GM19467 (cell line): ENCODE results near the gene TRAPPC2.
"Not testable (repeated sequence)": the region's sequence is repeated elsewhere in the genome, so short reads cannot be mapped to it uniquely, and the experiment has no call there.

Experiments used
- ATAC-seq: cut with Tn5 transposase; IDR thresholded peaks from one replicate; pipeline ENCODE4 v1.9.1; 2021; ENCODE audit warnings: mild to moderate bottlenecking, moderate library complexity; ENCODE audit not compliant: unreplicated experiment

The TRAPPC2 gene

DNA sequence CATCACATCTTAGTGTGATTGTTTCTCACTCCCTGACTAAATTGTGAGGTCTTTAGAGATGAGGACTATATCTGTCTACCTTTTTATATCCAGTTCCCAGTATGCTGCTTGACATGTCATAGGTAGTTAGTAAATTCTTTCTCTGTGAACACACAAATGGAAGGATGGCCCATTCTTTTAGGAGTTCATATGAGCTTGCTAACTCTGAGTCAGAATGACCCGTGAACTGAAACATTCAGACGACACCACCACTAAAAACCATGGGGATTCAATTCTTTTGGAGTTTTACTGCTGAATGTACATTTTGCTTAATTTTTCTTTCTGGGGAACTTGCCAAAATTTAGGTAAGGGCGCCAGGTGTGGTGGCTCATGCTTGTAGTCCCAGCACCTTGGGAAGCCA is 14.1 kb upstream of the TRAPPC2 start:
- no peak for ATAC-seq

DNA sequence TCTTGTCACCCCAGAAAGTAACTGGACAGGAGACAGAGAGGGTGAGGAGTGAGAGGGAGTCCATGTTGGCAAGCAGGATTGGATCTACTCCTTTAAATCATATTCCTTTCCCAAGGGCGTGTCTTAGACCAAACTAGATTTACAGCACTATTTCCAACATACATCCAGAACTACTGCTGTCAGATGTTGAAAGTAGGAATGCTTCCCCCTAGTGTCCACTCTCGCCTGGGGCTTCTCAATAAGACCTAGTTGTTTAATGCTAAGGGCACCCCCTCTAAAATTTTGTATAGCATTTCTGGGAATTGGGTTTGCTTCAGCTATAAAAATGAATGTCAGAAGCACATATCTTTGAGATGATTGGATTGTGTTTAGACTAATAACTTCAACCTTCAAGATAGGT is 13.4 kb upstream of the TRAPPC2 start:
- no peak for ATAC-seq

DNA sequence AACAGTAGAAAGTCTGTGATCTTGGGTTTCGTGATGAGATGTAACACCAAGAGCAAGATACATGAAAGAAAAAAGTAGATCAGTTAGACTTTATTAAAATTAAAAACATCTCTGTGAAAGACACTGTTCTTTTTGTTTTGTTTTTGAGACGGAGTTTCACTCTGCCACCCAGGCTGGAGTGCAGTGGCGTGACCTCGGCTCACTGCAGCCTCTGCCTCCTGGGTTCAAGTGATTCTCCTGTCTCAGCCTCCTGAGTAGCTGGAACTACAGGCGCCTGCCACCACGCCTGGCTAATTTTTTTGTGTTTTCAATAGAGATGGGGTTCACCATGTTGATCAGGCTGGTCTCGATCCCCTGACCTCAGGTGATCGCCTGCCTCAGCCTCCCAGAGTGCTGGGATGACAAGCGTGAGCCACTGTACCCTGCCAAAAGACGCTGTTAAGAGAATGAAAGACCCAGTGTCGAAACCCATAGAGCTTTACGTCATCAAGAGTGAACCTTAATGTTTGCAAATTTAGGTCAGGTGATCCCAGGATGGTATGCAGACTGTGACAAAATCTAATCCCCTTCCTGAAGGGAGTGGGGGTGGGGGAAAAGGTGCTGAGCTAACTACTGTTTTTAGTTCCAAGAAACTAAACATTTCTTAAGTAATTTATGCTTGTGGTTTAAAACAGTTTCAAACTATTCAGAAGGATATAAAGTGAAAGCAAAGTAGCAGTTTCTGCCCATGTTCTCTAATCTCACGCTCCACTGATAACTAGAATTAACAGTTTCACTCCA is 8.2 kb upstream of the TRAPPC2 start:
- peak; percentile 90 for ATAC-seq

DNA sequence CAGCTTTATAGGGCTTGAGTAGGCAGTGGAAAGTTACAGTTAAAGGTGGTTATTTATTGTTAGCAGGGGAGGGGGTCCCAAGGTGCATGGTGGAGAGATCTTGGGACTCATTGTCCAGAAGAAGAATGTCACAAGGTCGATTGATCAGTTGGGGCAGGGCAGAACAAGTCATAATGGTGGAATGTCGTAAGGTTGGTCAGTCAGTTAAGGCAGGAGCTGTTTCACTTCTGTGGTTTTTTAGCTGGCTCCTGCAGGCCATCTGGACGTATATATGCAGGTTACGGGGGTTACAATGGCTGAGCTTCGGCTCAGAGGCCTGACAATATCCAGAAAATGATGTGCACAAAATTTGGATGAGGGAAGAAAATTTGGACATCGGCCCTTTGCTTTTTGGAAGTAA is 7.3 kb upstream of the TRAPPC2 start:
- ATAC-seq: no peak

DNA sequence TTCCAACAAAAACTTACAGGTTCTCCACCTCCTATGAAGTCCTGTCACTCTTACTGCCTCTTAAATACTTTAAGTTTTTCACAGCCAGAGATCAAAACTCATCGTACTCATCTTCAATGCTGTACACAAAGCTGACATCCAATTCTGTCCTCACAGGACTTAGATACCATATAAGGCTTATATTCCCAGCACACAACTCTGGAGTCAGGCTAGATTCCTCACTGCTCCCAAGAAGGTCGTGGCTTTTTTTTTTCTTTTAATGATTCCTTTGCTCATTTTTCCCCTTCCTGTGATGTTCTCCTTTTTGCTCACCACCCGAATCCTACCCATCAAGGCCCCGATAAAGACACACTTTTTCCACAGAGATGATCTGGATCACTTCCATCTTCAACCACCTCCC is 914 bp downstream of the TRAPPC2 start:
- ATAC-seq: no peak

DNA sequence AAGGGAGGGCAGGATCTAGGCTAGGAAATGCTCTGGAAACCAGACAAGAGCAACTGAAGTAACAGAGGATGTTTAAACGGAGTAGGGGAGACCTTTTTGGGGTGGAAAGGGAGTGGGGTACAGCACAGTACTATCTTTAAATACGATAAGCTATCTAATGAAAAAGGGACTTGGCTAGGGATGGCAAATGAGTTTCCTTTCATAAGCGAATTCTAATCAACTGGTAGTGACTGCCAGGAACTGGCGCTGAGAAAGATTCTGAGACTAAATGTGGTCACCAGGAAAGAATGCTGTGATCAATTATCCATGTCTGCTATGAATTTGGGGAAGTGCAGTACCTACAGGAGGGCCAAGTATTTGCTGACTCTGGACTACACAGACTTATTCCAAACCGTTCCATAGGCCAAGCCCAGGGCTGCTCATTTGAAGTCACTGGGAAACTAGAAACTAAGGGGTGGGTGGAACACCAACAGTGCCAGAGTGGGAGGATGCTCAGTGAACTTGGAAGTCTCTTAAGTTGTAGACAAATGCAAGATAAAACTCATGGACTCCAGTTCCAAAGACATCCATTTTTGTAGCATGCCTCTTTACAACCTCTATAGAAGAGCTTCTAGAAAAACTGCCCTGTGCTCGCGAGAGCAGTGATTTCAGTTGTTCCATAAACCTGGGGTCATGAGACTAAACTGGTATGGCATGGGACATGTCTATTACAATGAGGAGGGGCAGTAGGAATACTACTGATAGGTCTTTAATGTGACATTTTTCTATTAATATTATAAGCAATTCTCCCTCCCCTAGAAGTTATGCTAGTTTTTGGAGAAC is 2.0 kb downstream of the TRAPPC2 start:
- no peak for ATAC-seq

DNA sequence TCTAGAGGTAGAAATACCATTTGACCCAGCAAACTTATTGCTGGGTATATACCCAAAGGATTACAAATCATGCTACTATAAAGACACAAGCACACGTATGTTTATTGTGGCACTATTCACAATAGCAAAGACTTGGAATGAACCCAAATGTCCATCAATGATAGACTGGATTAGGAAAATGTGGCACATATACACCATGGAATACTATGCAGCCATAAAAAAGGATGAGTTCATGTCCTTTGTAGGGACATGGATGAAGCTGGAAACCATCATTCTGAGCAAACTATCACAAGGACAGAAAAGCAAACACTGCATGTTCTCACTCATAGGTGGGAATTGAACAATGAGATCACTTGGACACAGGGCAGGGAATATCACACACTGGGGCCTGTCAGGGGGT is 3.9 kb downstream of the TRAPPC2 start:
- not testable (repeated sequence) for ATAC-seq

DNA sequence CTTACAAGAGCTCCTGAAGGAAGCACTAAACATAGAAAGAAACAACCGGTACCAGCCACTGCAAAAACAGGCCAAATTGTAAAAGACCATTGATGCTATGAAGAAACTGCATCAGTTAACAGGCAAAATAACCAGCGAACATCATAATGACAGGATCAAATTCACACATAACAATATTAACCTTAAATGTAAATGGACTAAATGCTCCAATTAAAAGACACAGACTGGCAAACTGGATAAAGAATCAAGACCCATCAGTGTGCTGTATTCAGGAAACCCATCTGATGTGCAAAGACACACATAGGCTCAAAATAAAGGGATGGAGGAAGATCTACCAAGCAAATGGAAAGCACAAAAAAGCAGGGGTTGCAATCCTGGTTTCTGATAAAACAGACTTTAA is 7.8 kb downstream of the TRAPPC2 start:
- ATAC-seq: not testable (repeated sequence)

DNA sequence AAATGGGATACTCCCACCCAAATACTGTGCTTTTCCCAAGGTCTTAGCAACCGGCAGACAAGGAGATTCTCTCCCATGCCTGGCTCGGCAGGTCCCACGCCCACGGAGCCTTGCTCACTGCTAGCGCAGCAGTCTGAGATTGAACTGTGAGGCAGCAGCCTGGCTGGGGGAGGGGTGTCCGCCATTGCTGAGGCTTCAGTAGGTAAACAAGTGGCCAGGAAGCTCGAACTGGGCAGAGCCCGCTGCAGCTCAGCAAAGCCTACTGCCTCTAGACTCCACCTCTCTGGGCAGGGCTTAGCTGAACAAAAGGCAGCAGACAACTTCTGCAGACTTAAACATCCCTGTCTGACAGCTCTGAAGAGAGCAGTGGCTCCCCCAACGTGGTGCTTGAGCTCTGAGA is 9.5 kb downstream of the TRAPPC2 start:
- not testable (repeated sequence) for ATAC-seq

DNA sequence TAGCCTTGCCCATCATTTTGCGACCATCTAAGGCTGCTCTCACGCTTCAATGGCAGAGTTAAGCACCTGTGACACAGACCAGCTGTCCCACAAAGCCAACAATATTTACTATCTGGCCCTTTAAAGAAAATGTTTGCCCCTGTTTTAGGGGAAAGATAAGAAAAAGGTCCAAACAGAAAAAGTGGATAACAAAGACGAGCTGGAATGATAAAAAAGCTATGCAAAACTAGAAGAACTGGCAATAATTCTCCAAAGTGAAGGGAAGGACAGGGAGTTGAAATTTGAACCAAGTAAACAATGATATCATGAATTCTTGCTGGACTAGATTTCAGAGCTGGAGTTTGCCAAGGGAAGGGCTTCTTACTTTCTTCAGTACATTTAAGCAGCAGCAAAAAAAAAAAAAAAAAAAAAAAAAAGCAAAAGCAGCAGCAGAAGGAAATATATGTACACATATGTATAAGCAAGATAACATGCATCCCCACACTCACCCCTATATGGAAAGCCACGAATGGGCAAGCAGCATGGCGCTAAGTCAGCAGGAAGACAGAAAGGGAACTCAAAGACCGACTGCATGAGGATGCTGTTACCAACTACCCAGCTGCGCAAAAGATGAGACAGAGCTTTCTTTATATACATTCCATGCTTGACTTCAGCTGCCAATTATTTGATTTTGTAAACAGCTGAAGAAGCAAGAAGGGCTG is 12.5 kb downstream of the TRAPPC2 start:
- no peak for ATAC-seq

DNA sequence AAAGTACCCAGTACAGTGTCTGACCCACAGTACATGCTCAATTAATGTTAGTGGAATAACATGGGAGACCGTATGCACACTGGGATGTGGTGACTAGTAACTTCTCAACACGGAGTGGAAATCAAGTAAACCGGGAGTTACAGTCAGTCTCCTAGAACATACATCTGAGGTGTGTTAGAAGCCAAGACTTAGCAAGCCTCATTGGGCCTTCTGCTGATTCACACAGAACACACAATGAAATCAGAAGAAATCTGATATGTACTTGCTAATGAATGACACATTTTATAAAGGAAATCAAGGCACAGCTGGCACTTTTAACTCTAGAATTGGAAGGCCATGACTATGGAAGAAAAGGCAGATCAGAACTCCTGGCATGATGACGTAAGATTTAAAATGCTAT is 13.0 kb downstream of the TRAPPC2 start:
- no peak for ATAC-seq

DNA sequence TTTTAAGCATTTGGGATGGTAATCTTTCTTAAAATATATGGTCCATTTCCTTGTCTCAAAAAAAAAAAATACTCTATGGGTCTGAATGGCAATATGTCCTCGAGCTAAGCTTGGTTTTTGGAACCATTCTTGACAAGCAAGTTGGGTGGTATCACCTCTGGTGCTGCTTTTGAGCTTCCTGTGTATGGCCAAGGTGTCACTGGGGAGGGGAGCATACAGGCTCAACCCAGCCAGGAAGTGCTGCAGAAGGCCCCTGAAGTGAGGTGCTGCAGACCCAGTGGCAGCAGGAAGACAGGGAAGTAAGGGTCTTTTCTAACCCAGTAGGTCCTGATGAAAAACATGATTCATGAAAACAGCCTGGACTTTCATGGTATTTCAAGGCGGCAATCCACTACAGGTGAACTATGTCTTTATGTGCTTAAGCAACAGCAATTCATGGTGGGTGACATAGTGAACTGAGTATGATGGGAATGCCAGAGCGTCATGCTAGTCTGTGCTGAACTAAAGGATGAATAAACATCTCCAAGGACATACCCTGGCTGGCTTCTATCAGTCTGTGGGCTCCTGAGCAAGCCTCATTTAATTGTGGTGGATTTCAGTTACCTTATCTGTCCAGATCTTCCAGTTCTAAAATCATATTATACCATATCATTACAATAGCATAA is 15.1 kb downstream of the TRAPPC2 start:
- ATAC-seq: no peak

DNA sequence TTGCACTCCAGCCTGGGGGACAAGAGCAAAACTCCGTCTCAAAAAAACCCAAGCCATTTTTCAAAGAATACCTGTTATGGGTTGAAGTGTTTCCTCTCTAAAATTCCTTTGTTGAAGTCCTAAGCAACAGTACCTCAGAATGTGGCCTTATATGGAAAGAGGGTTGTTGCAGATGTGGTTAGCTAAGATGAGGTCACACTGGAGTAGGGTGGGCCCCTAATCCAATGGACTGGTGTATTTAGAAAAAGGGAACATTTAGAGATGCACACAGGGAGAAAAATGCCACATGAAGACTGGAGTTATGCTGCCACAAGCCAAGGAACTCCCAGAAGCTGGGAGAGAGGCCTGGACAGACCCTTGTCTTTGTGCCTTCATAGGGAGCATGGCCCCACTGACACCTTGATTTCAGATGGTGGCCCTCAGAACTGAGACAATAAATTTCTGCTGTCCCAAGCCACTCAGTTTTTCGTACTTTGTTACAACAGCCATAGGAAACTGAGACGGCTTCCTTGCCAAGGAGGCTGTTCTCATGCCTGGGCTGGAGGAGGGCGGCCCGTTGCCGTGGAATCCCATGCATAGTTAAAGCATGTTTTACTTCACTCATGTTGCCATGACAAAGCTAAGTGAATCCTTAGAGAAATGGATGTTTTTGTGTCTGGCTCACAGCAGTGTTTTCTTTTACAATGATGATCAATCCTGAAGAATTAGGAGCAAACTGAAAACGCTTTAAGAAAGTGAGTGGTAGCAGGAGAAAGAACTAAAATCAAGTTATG is 16.5 kb downstream of the TRAPPC2 start:
- no peak for ATAC-seq

DNA sequence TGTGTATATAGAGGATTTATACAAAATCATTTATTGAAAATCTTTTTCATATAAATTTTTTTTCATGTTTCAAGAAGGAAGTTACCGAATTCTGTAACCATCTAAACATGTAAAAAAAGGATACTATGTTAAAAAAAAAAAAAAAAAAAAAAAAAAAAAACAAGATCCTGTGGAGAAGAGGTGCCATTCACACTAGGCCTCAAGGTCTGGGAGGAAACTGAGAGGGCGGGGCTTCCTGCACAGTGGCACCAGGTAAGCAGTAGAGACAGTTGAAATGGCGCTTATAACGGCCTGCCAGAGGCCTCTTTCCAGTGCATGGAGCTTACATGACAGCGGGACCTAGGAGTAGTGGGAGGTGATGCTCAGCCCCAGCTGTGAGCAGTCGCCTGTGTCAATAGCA is 17.5 kb downstream of the TRAPPC2 start:
- ATAC-seq: no peak

DNA sequence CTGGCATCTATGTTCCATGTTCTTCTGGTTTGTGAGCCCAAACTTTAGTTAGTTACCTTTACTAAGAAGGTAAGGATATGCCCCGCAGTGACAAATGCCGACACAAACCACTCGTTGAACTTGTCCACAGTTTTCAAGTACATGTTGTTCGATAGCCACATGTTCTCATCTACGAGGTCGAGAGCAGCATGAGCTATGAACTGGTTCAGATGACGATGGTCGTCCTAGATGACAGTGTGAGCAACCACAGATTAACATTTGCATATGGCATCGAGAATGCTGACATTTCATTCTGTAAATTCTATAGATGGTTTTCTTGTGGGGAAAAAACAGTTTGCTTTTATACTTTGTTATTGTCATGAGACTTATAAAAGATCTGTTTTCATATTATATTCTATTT is 18.0 kb downstream of the TRAPPC2 start:
- ATAC-seq: no peak

DNA sequence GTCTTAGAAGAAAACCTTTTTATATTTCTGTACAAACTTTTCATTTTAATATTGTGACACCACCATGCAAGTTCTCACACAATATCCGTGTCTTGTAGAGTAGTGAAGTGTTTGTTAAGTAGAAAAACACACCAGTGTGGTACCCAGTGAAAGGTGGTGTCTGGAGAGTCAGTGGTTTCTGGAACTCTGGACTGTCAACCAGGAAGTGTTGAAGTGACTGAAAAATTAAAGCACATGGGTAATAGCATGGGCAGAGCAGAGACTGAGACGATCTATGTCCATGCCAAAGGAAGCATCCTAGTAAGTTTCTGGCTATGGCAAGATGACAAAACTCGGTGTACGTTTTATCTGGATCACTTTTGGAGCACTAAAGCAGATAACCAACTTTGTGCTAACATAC is 23.3 kb downstream of the TRAPPC2 start:
- no peak for ATAC-seq

DNA sequence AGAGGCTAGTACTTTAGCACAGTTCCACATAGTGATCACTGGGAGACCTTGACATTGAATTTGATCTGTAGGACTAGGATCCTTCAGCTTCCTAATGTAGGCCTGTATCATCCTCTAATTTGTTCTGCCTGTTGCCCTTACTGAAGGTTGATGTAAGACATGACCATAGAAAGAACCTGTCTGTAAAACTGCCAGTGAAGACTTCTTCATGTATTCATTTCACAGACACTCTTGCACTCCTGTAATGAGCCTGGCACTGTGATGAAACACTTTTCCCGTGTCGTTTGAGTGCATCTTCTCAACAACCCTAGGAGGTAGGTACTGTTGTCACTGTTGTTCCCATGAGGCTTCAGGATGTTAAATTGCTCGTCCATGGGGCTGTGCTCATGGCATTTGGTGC is 30.8 kb downstream of the TRAPPC2 start:
- ATAC-seq: no peak

DNA sequence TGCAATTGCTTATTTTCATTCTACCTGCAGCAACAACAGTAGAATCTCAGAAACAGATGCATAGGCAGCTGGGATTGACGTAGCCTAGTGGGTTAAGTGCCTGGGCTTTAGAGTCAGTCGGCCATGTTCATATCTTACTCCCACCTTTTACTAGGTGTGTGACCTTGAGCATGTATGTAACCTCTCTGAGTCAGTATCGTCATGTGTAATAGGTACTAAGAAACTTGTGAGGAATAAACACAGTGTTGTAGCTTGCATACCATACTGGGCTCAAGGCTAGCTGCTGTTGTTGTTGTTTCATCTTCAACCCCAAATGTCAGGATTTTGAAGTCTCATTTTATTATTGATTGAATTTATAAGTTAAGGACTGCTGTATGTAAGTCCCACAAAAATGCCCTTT is 31.3 kb downstream of the TRAPPC2 start:
- no peak for ATAC-seq

DNA sequence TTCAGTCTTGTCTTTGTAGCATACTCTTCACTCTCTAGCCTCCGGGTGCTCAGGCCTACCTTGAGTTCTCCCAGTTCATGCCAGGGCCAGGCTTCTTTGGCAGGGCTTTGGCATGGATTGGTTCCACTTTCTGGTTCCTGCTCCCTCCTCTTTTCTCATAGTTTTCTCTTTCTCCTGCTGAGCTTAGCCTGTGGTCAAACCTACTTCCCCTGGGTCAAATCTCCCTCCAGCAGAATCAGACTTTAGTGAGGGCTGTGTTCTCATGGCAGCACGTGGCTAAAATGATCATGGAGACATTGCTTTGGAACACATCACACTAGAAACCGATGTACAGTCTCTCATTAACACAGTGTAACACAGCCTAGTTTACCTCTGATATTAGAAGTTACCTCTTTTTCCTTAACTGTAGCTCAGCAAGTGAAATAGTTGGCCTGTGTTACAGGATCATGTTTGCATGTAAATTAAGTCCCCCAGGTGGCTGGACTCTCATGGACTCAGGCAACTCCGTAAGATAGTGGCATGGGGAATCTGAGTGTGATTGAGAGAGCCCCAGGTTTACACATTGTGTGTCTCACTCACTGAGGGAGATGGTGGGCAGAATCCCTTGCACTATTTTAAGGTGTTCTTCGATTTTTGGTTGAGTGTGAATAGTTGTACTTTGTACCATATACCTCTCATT is 32.2 kb downstream of the TRAPPC2 start:
- ATAC-seq: no peak

DNA sequence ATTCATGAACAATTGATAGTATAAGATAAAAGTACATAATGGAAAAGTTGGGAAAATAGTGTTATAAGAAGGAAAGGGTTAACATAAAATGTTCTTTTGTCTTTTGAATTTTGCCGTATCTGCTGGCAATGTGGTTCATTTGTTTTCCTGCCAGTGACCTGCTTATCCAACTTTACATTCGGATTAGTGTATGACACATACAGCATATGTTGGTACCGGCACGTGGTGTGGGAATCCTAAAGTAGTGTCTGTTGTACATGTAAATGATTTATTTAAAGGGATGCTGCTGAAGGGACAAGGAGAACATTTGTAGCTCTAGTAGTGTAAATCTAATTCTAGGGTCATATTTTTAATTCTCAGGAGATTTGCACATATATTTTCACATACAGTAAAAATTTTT is 34.0 kb downstream of the TRAPPC2 start:
- no peak for ATAC-seq
